Ovary (tissue), 3 donors: Measurements from ENCODE around the gene RNF133.

Source experiments
- CTCF ChIP-seq, 3 donors: fragments of 450-650 bp in 2 of 3; fragments of 200-600 bp in 1 of 3; IDR thresholded peaks; one replicate each; pipeline versions ENCODE4 v1.5.1 to v1.8.0; 2016 to 2022; ENCODE audit warnings: antibody characterized with exemption in 3 of 3, mild to moderate bottlenecking in 1 of 3
- POLR2A ChIP-seq: fragments of 450-650 bp; IDR thresholded peaks from one replicate; pipeline ENCODE4 v1.6.1; 2017; ENCODE audit warnings: antibody characterized with exemption, mild to moderate bottlenecking, moderate library complexity
- donor health status: DM: no; HTN: no; CAD: no.

DNA sequence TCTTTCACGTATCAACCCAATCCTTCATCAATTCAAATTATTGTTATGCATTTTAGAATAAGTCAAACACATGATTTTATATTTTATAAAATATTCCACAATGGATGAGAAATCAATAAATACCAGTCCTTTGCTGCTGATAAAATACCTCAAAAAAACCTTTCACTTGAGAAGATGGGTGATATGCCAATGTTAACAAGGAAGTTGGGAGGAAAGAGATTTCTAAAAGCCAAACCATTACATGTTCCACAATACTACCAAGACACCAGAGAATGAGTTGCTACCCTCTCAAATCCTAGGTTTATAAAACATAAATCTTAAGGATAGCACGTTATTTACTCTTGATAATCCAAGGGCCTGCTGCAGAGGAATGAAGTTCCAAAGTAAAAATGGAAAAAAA lies 14.4 kb downstream of the RNF133 start:
- no peak for TF ChIP-seq POLR2A
- no peak for TF ChIP-seq CTCF (IDR thresholded peaks at IDR 0.05)
